Activated B cell treated with CpG ODN at 0.5 μM for 24 hours (primary cell): ENCODE measurements around the gene KLHDC9. TPM values are rescaled to one million over a fixed set of nuclear protein-coding genes. Genes with fewer than 3 reads are reported as not detected.

Experiments
- ATAC-seq: fragments of 200-7000 bp; cut with Tn5 transposase; one replicate; pipeline ENCODE4 v1.10.0; 2021; ENCODE audit warnings: low read depth, mild to moderate bottlenecking, moderate library complexity
- CTCF ChIA-PET: fragments of 350-600 bp; sonication (Branson Sonifier 250); formaldehyde crosslinking; loops from one replicate; lab custom pipeline; 2021; ENCODE audit warnings: antibody characterized with exemption; lab: Charles Lee
- POLR2A ChIA-PET: fragments of 350-600 bp; sonication (Branson Sonifier 250); formaldehyde crosslinking; loops from one replicate; lab custom pipeline; 2021; ENCODE audit warnings: antibody characterized with exemption; lab: Charles Lee
- DNase-seq: peaks from one replicate; pipeline ENCODE4 v3.0.0; 2022
- H3K27ac Mint-ChIP-seq: one replicate; pipeline ENCODE4 v1.8.0; 2020; ENCODE audit warnings: mixed read lengths
- H3K27me3 Mint-ChIP-seq: one replicate; pipeline ENCODE4 v1.8.0; 2021; ENCODE audit warnings: mixed read lengths
- H3K36me3 Mint-ChIP-seq: one replicate; pipeline ENCODE4 v1.8.0; 2021; ENCODE audit warnings: low read depth, mixed read lengths
- H3K4me1 Mint-ChIP-seq: one replicate; pipeline ENCODE4 v1.8.0; 2021; ENCODE audit warnings: mixed read lengths
- H3K4me3 Mint-ChIP-seq: one replicate; pipeline ENCODE4 v1.8.0; 2020; ENCODE audit warnings: mild to moderate bottlenecking, mixed read lengths
- H3K9me3 Mint-ChIP-seq: one replicate; pipeline ENCODE4 v1.8.0; 2020; ENCODE audit warnings: mixed read lengths
- CTCF ChIP-seq: fragments of 200-600 bp; IDR thresholded peaks from one replicate; pipeline ENCODE4 v1.8.0; 2022; ENCODE audit warnings: antibody characterized with exemption, mild to moderate bottlenecking
- intact Hi-C: fragments of 100-400 bp; cut with micrococcal nuclease; formaldehyde crosslinking; loops from one replicate; pipeline ENCODE4 v1.15.1; 2024
- total RNA-seq: library from RNA; stranded (reverse); gene quantifications from 2 replicates; pipeline ENCODE4 v1.2.3, GENCODE V29; 2022

KLHDC9 gene
- total RNA-seq, 1 donor from 2014 or later: 2.9 TPM

- intact Hi-C loops: loop anchor here (5.0 kb wide), 1 partner anchor 301 kb away; the partner anchor contains the start of gene CFAP126
- POLR2A ChIA-PET: interaction anchor here (0.7 to 9.8 kb wide), 4 partner anchors 15 to 81 kb away, joined by 3 to 285 read pairs (median 6); partner anchors contain the start of genes TSTD1 and USF1
- H3K27me3 Mint-ChIP-seq: no peaks in the 10 kb centered on the region
- H3K4me1 Mint-ChIP-seq: peaks cover 80% of the 10 kb centered on the region
- no peak for TF ChIP-seq CTCF
- DNase-seq (no peak), ATAC-seq (no peak)
- peak overlapping the region; percentile 95 for H3K27ac Mint-ChIP-seq
- H3K9me3 Mint-ChIP-seq: no peaks in the 10 kb centered on the region
- peak overlapping the region; percentile 96 for H3K4me3 Mint-ChIP-seq
- CTCF ChIA-PET: interaction anchor here (6.2 kb wide), 1 partner anchor 30 kb away, joined by 95 read pairs; the partner anchor contains the start of gene KLHDC9
- peaks cover 61% of the 10 kb centered on the region for H3K36me3 Mint-ChIP-seq
These were observed 31.5 kb upstream of the KLHDC9 start for GRCh38 chr1:161066694-161067093.

GRCh38 chr1:161068306-161069234 lies 29.6 kb upstream of the KLHDC9 start:
- intact Hi-C loops: loop anchor here (1.0 to 5.0 kb wide), 8 partner anchors 8 to 299 kb away; partner anchors contain the start of genes CFAP126, DEDD, F11R and UFC1
- DNase-seq: peak; percentile 72
- Mint-ChIP-seq H3K4me1 (peaks cover 69% of the 10 kb centered on the region), H3K27me3 (no peaks in the 10 kb centered on the region), H3K27ac (peak overlapping the region; percentile 95), H3K9me3 (no peaks in the 10 kb centered on the region), H3K4me3 (peak overlapping the region; percentile 96), H3K36me3 (peaks cover 46% of the 10 kb centered on the region)
- CTCF ChIA-PET: interaction anchor here (0.9 to 6.2 kb wide), 3 partner anchors 23 to 71 kb away, joined by 6 to 95 read pairs (median 37); partner anchors contain the start of genes KLHDC9 and USF1
- ATAC-seq: peak; percentile 68
- TF ChIP-seq CTCF: no peak
- POLR2A ChIA-PET: interaction anchor here (0.6 to 9.8 kb wide), 22 partner anchors 9 to 722 kb away, joined by 3 to 285 read pairs (median 6); partner anchors contain the start of genes B4GALT3, F11R, KLHDC9 and NDUFS2

- no peaks in the 10 kb centered on the region for H3K27me3 Mint-ChIP-seq
- H3K27ac Mint-ChIP-seq: peak overlapping the region; percentile 95
- no peak for ATAC-seq
- peak overlapping the region; percentile 96 for H3K4me3 Mint-ChIP-seq
- DNase-seq: no peak
- H3K4me1 Mint-ChIP-seq: peaks cover 62% of the 10 kb centered on the region
- TF ChIP-seq CTCF: no peak
- ChIA-PET CTCF (interaction anchor here (1.0 to 6.2 kb wide), 9 partner anchors 24 to 97 kb away, joined by 3 to 95 read pairs (median 8); partner anchors contain the start of genes KLHDC9, PPOX, TSTD1 and USF1), POLR2A (interaction anchor here (0.7 to 9.8 kb wide), 28 partner anchors 9 to 365 kb away, joined by 3 to 285 read pairs (median 6); partner anchors contain the start of genes B4GALT3, DEDD, F11R and KLHDC9)
- H3K36me3 Mint-ChIP-seq: peaks cover 40% of the 10 kb centered on the region
- no peaks in the 10 kb centered on the region for H3K9me3 Mint-ChIP-seq
- intact Hi-C loops: loop anchor here (1.0 to 5.0 kb wide), 6 partner anchors 28 to 298 kb away; partner anchors contain the start of genes CFAP126, DEDD, F11R and UFC1
These were observed 28.9 kb upstream of the KLHDC9 start for GRCh38 chr1:161069241-161069640.

- Mint-ChIP-seq H3K27me3 (no peaks in the 10 kb centered on the region), H3K9me3 (no peaks in the 10 kb centered on the region), H3K36me3 (peaks cover 36% of the 10 kb centered on the region), H3K4me1 (peaks cover 57% of the 10 kb centered on the region), H3K27ac (peak within 1 kb of the TSS; percentile 95), H3K4me3 (peak within 1 kb of the TSS; percentile 96)
- peak; percentile 62 for DNase-seq
- TF ChIP-seq CTCF: no peak
- intact Hi-C loops: loop anchor here (1.0 to 5.0 kb wide), 8 partner anchors 28 to 298 kb away; partner anchors contain the start of genes CFAP126, DEDD, F11R and KLHDC9
- POLR2A ChIA-PET: interaction anchor here (0.5 to 9.8 kb wide), 27 partner anchors 10 to 680 kb away, joined by 3 to 285 read pairs (median 6); partner anchors contain the start of genes DEDD, DUSP12, F11R and KLHDC9
- CTCF ChIA-PET: interaction anchor here (1.0 to 6.2 kb wide), 10 partner anchors 23 to 96 kb away, joined by 3 to 95 read pairs (median 6); partner anchors contain the start of genes KLHDC9, PPOX, TSTD1 and USF1
- peak; percentile 80 for ATAC-seq
These were observed 28.4 kb upstream of the KLHDC9 start, which contains the start of gene ARHGAP30 for GRCh38 chr1:161069731-161070270. Gene ARHGAP30 (minus strand): TSS chr1:161069891. CDS start chr1:161069624, 267 bp downstream.
